AG10803 (cell line): ENCODE data around the gene PDLIM5.
"Not testable (repeated sequence)": the region's sequence is repeated elsewhere in the genome, so short reads cannot be mapped to it uniquely, and the experiment has no call there.

Experiments
- DNase-seq: peaks from one replicate; pipeline ENCODE4 v3.0.0; 2010; ENCODE audit warnings: low read depth
- H3K4me3 ChIP-seq: 2 replicates; pipeline ENCODE4 v1.5.1; 2011; ENCODE audit warnings: mild to moderate bottlenecking, low read length, control low read depth
- CTCF ChIP-seq: conservative IDR thresholded peaks from 2 replicates; pipeline ENCODE4 v1.5.1; 2011; ENCODE audit warnings: mild to moderate bottlenecking, low read length, control low read depth, inconsistent platforms

Gene PDLIM5

GRCh38 chr4:94660614-94661013, 208.9 kb downstream of the PDLIM5 start:
- no peak for TF ChIP-seq CTCF
- no peak overlapping the region for H3K4me3 ChIP-seq
- no peak for DNase-seq

GRCh38 chr4:94665021-94665420, 213.3 kb downstream of the PDLIM5 start:
- H3K4me3 ChIP-seq, DNase-seq: not testable (repeated sequence)

- H3K4me3 ChIP-seq, result no peak overlapping the region
- DNase-seq, result peak; percentile 44
- TF ChIP-seq CTCF, result no peak
Measured at GRCh38 chr4:94665500-94666404, 214.0 kb downstream of the PDLIM5 start.

GRCh38 chr4:94668724-94669123, 217.0 kb downstream of the PDLIM5 start:
- no peak overlapping the region for H3K4me3 ChIP-seq
- DNase-seq, result no peak
- TF ChIP-seq CTCF, result no peak

GRCh38 chr4:94669672-94670664, 218.2 kb downstream of the PDLIM5 start:
- no peak for TF ChIP-seq CTCF
- no peak for DNase-seq
- H3K4me3 ChIP-seq, result no peak overlapping the region

GRCh38 chr4:94671113-94671512, 219.4 kb downstream of the PDLIM5 start:
- no peak for TF ChIP-seq CTCF
- no peak overlapping the region for H3K4me3 ChIP-seq
- no peak for DNase-seq

GRCh38 chr4:94673961-94674360, 222.2 kb downstream of the PDLIM5 start:
- no peak for TF ChIP-seq CTCF
- no peak overlapping the region for H3K4me3 ChIP-seq
- no peak for DNase-seq
